Colon (tissue), 2 donors: ENCODE results near the gene N4BP2L1.

Experiments
- FAIRE-seq: peaks from 2 replicates; lab custom pipeline; 2012; peaks lifted over from hg19 to GRCh38; lab: Jason Lieb, UNC
- donor health status: control.
- donor health status: control.

The N4BP2L1 gene

GRCh38 chr13:32431361-32431760, 3.4 kb upstream of the N4BP2L1 start:
- no peak for FAIRE-seq

- FAIRE-seq = no peak
These were observed 2.3 kb upstream of the N4BP2L1 start for GRCh38 chr13:32430018-32430747.

GRCh38 chr13:32429433-32429909, 1.5 kb upstream of the N4BP2L1 start:
- no peak for FAIRE-seq

GRCh38 chr13:32428581-32429432, 877 bp upstream of the N4BP2L1 start:
- no peak for FAIRE-seq

- no peak for FAIRE-seq
These were observed 709 bp downstream of the N4BP2L1 start for GRCh38 chr13:32426990-32427851.

GRCh38 chr13:32426191-32426989, 1.5 kb downstream of the N4BP2L1 start:
- no peak for FAIRE-seq

GRCh38 chr13:32425158-32425557, 2.8 kb downstream of the N4BP2L1 start:
- FAIRE-seq = no peak

GRCh38 chr13:32423592-32423991, 4.3 kb downstream of the N4BP2L1 start:
- no peak for FAIRE-seq

- no peak for FAIRE-seq
These were observed 8.1 kb downstream of the N4BP2L1 start for GRCh38 chr13:32419862-32420261.

GRCh38 chr13:32417995-32418394, 9.9 kb downstream of the N4BP2L1 start:
- no peak for FAIRE-seq

- no peak for FAIRE-seq
These were observed 12.9 kb downstream of the N4BP2L1 start for GRCh38 chr13:32415019-32415418.

- no peak for FAIRE-seq
These were observed 13.3 kb downstream of the N4BP2L1 start for GRCh38 chr13:32414580-32414979.

GRCh38 chr13:32413284-32413683, 14.6 kb downstream of the N4BP2L1 start:
- FAIRE-seq = no peak

GRCh38 chr13:32409561-32410421, 18.1 kb downstream of the N4BP2L1 start:
- FAIRE-seq = no peak

GRCh38 chr13:32409001-32409313, 19.0 kb downstream of the N4BP2L1 start:
- no peak for FAIRE-seq

- no peak for FAIRE-seq
These were observed 19.5 kb downstream of the N4BP2L1 start for GRCh38 chr13:32408296-32409000.

- no peak for FAIRE-seq
These were observed 20.1 kb downstream of the N4BP2L1 start for GRCh38 chr13:32407854-32408253.

- no peak for FAIRE-seq
These were observed 24.8 kb downstream of the N4BP2L1 start for GRCh38 chr13:32403108-32403507.

- no peak for FAIRE-seq
These were observed 36.8 kb downstream of the N4BP2L1 start for GRCh38 chr13:32391101-32391619.

- FAIRE-seq = no peak
These were observed 37.4 kb downstream of the N4BP2L1 start for GRCh38 chr13:32390484-32390883.
